NCI-H2029 treated with DMSO at 0.1 percent for 48 hours (cell line): ENCODE measurements around the gene XPC.

ENCODE experiments used
- DNase-seq: peaks from one replicate; lab custom pipeline; 2025; lab: John Stamatoyannopoulos, UW

Gene XPC

GRCh38 chr3:14147617-14148016 is 30.8 kb downstream of the XPC start:
- DNase-seq = no peak

- no peak for DNase-seq
These were observed 31.4 kb downstream of the XPC start for GRCh38 chr3:14147066-14147435.

GRCh38 chr3:14146381-14147065 is 31.9 kb downstream of the XPC start:
- DNase-seq = no peak

- no peak for DNase-seq
These were observed 32.6 kb downstream of the XPC start for GRCh38 chr3:14145670-14146380.

GRCh38 chr3:14145236-14145635 is 33.2 kb downstream of the XPC start:
- no peak for DNase-seq

GRCh38 chr3:14144423-14145075 is 33.9 kb downstream of the XPC start:
- peak; percentile 97 for DNase-seq

GRCh38 chr3:14143271-14144225 is 34.9 kb downstream of the XPC start:
- peak; percentile 56 for DNase-seq

- no peak for DNase-seq
These were observed 35.7 kb downstream of the XPC start for GRCh38 chr3:14142567-14143270.

- no peak for DNase-seq
These were observed 36.6 kb downstream of the XPC start for GRCh38 chr3:14141602-14142341.

GRCh38 chr3:14141144-14141543 is 37.3 kb downstream of the XPC start:
- peak; percentile 43 for DNase-seq

- DNase-seq = no peak
These were observed 37.7 kb downstream of the XPC start for GRCh38 chr3:14140668-14141067.

GRCh38 chr3:14139771-14140170 is 38.6 kb downstream of the XPC start:
- no peak for DNase-seq

GRCh38 chr3:14138878-14139655 is 39.3 kb downstream of the XPC start:
- no peak for DNase-seq

GRCh38 chr3:14138109-14138877 is 40.1 kb downstream of the XPC start:
- DNase-seq = no peak

- DNase-seq = no peak
These were observed 41.0 kb downstream of the XPC start for GRCh38 chr3:14137445-14137844.

- no peak for DNase-seq
These were observed 41.4 kb downstream of the XPC start for GRCh38 chr3:14137004-14137403.

GRCh38 chr3:14135581-14135980 is 42.8 kb downstream of the XPC start:
- DNase-seq = no peak

GRCh38 chr3:14134291-14134690 is 44.1 kb downstream of the XPC start:
- DNase-seq = no peak

GRCh38 chr3:14133876-14134275 is 44.5 kb downstream of the XPC start:
- no peak for DNase-seq
